Measurements from ENCODE around the gene ZP4. TPM values are rescaled to one million over a fixed set of nuclear protein-coding genes. Genes with fewer than 3 reads are reported as not detected.

Gene ZP4
- total and polyA plus RNA-seq, 2 experiments from 2014 or later, result not detected

- TF ChIP-seq CTCF (conservative IDR thresholded peaks at IDR 0.05; ENCODE audit: low read depth in 2 of 2) (no peak), ZNF114 (CRISPR knock-in tag; IDR thresholded peaks at IDR 0.05) (no peak)
Observed at GRCh38 chr1:237921306-237921705, 30.6 kb upstream of the ZP4 start (continued).

GRCh38 chr1:237913345-237913744 is 22.6 kb upstream of the ZP4 start:
- no peak overlapping the region for H2AFZ ChIP-seq
- no peaks in the 10 kb centered on the region for H3K4me1 ChIP-seq (ENCODE audit: insufficient read depth)
- Mint-ChIP-seq H3K4me1 (no peaks in the 10 kb centered on the region), H3K27me3 (ENCODE audit: insufficient read depth, low read depth, poor library complexity) (peaks cover 2% of the 10 kb centered on the region), H3K36me3 (ENCODE audit: low read depth) (peaks cover 17% of the 10 kb centered on the region), H3K9me3 (peaks cover 32% of the 10 kb centered on the region), H3K4me3 (no peak overlapping the region), H3K27ac (no peak overlapping the region)
- H3K4me2 ChIP-seq, result no peak overlapping the region
- H3K4me3 ChIP-seq, result no peak overlapping the region
- DNase-seq (ENCODE audit: low spot score) (no peak), ATAC-seq (no peak)
- no peaks in the 10 kb centered on the region for H4K20me1 ChIP-seq (replicated peaks; ENCODE audit: insufficient read depth)
- H3K36me3 ChIP-seq (ENCODE audit: insufficient read depth), result peaks cover 3% of the 10 kb centered on the region
- H3K9me2 ChIP-seq (ENCODE audit: insufficient read depth), result peaks cover 2% of the 10 kb centered on the region; the same call in 1 of the 2 replicates
- no peaks in the 10 kb centered on the region for H3K27me3 ChIP-seq (ENCODE audit: insufficient read depth)
- TF ChIP-seq POLR2AphosphoS5 (IDR thresholded peaks at IDR 0.05; ENCODE audit: low read depth) (no peak), NANOG (IDR thresholded peaks at IDR 0.05; ENCODE audit: borderline replicate concordance) (no peak)
- no peaks in the 10 kb centered on the region for H3K79me2 ChIP-seq (replicated peaks; ENCODE audit: insufficient read depth)
- no peak overlapping the region for H3K27ac ChIP-seq (ENCODE audit: low read depth)
- H3F3A ChIP-seq (replicated peaks; ENCODE audit: low read depth), result no peaks in the 10 kb centered on the region

GRCh38 chr1:237911911-237912310 is 21.2 kb upstream of the ZP4 start:
- Mint-ChIP-seq H3K4me1 (no peaks in the 10 kb centered on the region), H3K36me3 (ENCODE audit: low read depth) (peaks cover 14% of the 10 kb centered on the region), H3K27me3 (ENCODE audit: insufficient read depth, low read depth, poor library complexity) (peaks cover 2% of the 10 kb centered on the region), H3K27ac (no peak overlapping the region), H3K9me3 (peaks cover 30% of the 10 kb centered on the region), H3K4me3 (no peak overlapping the region)
- no peak overlapping the region for H2AFZ ChIP-seq
- TF ChIP-seq POLR2AphosphoS5 (IDR thresholded peaks at IDR 0.05; ENCODE audit: low read depth), result no peak
- TF ChIP-seq REST (IDR thresholded peaks at IDR 0.05; ENCODE audit: unreplicated experiment), result no peak
- peaks cover 5% of the 10 kb centered on the region; the same call in 1 of the 2 replicates for H3K9me2 ChIP-seq (ENCODE audit: insufficient read depth)
- no peak overlapping the region for H3K4me3 ChIP-seq
- H3K4me1 ChIP-seq (ENCODE audit: insufficient read depth), result no peaks in the 10 kb centered on the region
- H3K27me3 ChIP-seq (ENCODE audit: insufficient read depth), result no peaks in the 10 kb centered on the region
- no peak for DNase-seq (ENCODE audit: low spot score)
- H3K4me2 ChIP-seq, result no peak overlapping the region
- H3K36me3 ChIP-seq (ENCODE audit: insufficient read depth), result peaks cover 3% of the 10 kb centered on the region
- no peaks in the 10 kb centered on the region for H3K79me2 ChIP-seq (replicated peaks; ENCODE audit: insufficient read depth)
- ATAC-seq, result no peak
- no peaks in the 10 kb centered on the region for H3F3A ChIP-seq (replicated peaks; ENCODE audit: low read depth)
- no peaks in the 10 kb centered on the region for H4K20me1 ChIP-seq (replicated peaks; ENCODE audit: insufficient read depth)
- H3K27ac ChIP-seq (ENCODE audit: low read depth), result no peak overlapping the region

Measured in GM23338 (cell line).